Skeletal muscle tissue (tissue), 4 donors: ENCODE measurements around the gene CHFR. TPM values are rescaled to one million over a fixed set of nuclear protein-coding genes. Genes with fewer than 3 reads are reported as not detected.

Experiments used
- H3K27ac ChIP-seq: one replicate; pipeline ENCODE4 v1.7.0; 2013; ENCODE audit warnings: mild to moderate bottlenecking, low read depth, low read length, inconsistent platforms
- H3K27me3 ChIP-seq, 3 donors: one replicate each; pipeline ENCODE4 v1.7.0; 2013; ENCODE audit warnings: low read length in 3 of 3; ENCODE audit not compliant: control insufficient read depth in 3 of 3, insufficient read depth in 3 of 3
- H3K36me3 ChIP-seq, 3 donors: one replicate each; pipeline ENCODE4 v1.7.0; 2013; ENCODE audit warnings: low read length in 3 of 3; ENCODE audit not compliant: control insufficient read depth in 3 of 3, insufficient read depth in 3 of 3
- H3K4me1 ChIP-seq, 3 donors: one replicate each; pipeline ENCODE4 v1.7.0; 2013; ENCODE audit warnings: low read length in 3 of 3, mild to moderate bottlenecking in 3 of 3; ENCODE audit not compliant: control insufficient read depth in 3 of 3, insufficient read depth in 3 of 3
- H3K4me3 ChIP-seq, 3 donors: one replicate each; pipeline ENCODE4 v1.7.0; 2013; ENCODE audit warnings: low read length in 3 of 3
- H3K9ac ChIP-seq, 3 donors: one replicate each; pipeline ENCODE4 v1.7.0; 2013; ENCODE audit warnings: low read length in 3 of 3, mild to moderate bottlenecking in 3 of 3, moderate library complexity in 2 of 3, low read depth in 1 of 3
- H3K9me3 ChIP-seq, 3 donors: one replicate each; pipeline ENCODE4 v1.7.0; 2013; ENCODE audit warnings: low read length in 3 of 3; ENCODE audit not compliant: control insufficient read depth in 3 of 3
- total RNA-seq: library from RNA; depleted of rRNA; stranded (reverse); fragments of >200 nt; gene quantifications from one replicate; pipeline ENCODE4 v1.2.3, GENCODE V29; 2014
- donor health status: Osteomylitis.

The CHFR gene
- total RNA-seq, 1 donor from 2014 or later: 14.1 TPM

- peaks cover 0 to 3% (median 3%) of the 10 kb centered on the region in 3 donors for H3K4me1 ChIP-seq
- H3K4me3 ChIP-seq: no peak overlapping the region
- no peak overlapping the region for H3K9ac ChIP-seq
- H3K9me3 ChIP-seq: no peaks in the 10 kb centered on the region
- no peak overlapping the region for H3K27ac ChIP-seq
- H3K27me3 ChIP-seq: no peaks in the 10 kb centered on the region
- peaks cover 66 to 75% (median 69%) of the 10 kb centered on the region in 3 donors for H3K36me3 ChIP-seq
Measured at GRCh38 chr12:132784580-132784979, 102.8 kb downstream of the CHFR start.

- Histone ChIP-seq H3K36me3 (peaks cover 63 to 74% (median 68%) of the 10 kb centered on the region in 3 donors), H3K9ac (no peak overlapping the region), H3K27ac (no peak overlapping the region), H3K4me1 (peaks cover 0 to 3% (median 3%) of the 10 kb centered on the region in 3 donors), H3K4me3 (no peak overlapping the region), H3K27me3 (no peaks in the 10 kb centered on the region), H3K9me3 (no peaks in the 10 kb centered on the region)
Measured at GRCh38 chr12:132783917-132784531, 103.4 kb downstream of the CHFR start.

Other genes with a start within 250 kb of the CHFR start
- 32.9 TPM for gene POLE, start 200.3 kb downstream of the CHFR start, total RNA-seq
- gene PXMP2, start 200.0 kb downstream of the CHFR start, total RNA-seq: 22.4 TPM
- 16.7 TPM for gene PGAM5, start 176.8 kb downstream of the CHFR start, total RNA-seq
- gene ANKLE2, start 125.8 kb downstream of the CHFR start, total RNA-seq: 28.7 TPM
- 41.8 TPM for gene GOLGA3, start 58.7 kb downstream of the CHFR start, total RNA-seq
- gene ZNF605, start 68.7 kb upstream of the CHFR start, total RNA-seq: 6.3 TPM
- 8.4 TPM for gene ZNF26, start 98.8 kb upstream of the CHFR start, total RNA-seq
- gene ZNF84, start 149.9 kb upstream of the CHFR start, total RNA-seq: 20.9 TPM
- 21.4 TPM for gene ZNF140, start 193.3 kb upstream of the CHFR start, total RNA-seq
- gene ZNF891, start 242.7 kb upstream of the CHFR start, total RNA-seq: 2.1 TPM
- gene ZNF10, start 243.0 kb upstream of the CHFR start, total RNA-seq: 8.4 TPM